ENCODE measurements around the gene RAB25. TPM values are rescaled to one million over a fixed set of nuclear protein-coding genes. Genes with fewer than 3 reads are reported as not detected.

Gene RAB25
- total and polyA plus RNA-seq, 2 of the 13 experiments (the other 11 are each of a cell fraction or from before 2014, with no cell fraction given): 0.20 to 0.22 TPM

GRCh38 chr1:156054500-156055280 is 6.3 kb upstream of the RAB25 start, which contains the start of gene LAMTOR2 (continued):
- TF ChIP-seq ZNF407 (CRISPR knock-in tag; IDR thresholded peaks at IDR 0.05; ENCODE audit: not compliant biosample characterization) (no peak), JDP2 (CRISPR knock-in tag; IDR thresholded peaks at IDR 0.05; ENCODE audit: borderline replicate concordance) (no peak), TEAD3 (CRISPR knock-in tag; optimal IDR thresholded peaks at IDR 0.05; ENCODE audit: borderline replicate concordance) (peak; percentile 52), TGIF2 (CRISPR knock-in tag; IDR thresholded peaks at IDR 0.05) (no peak; the same call in none of the 2 replicates), ZNF766 (CRISPR knock-in tag; IDR thresholded peaks at IDR 0.05; ENCODE audit: borderline replicate concordance) (no peak; the same call in 1 of the 2 replicates), ZNF580 (CRISPR knock-in tag; IDR thresholded peaks at IDR 0.05; ENCODE audit: borderline replicate concordance, low read depth) (peak; percentile 60; the same call in 1 of the 2 replicates), RNF219 (CRISPR knock-in tag; IDR thresholded peaks at IDR 0.05) (0 out of 2 replicates have a peak, but pooled peaks have one; percentile 30), ZNF879 (CRISPR knock-in tag; IDR thresholded peaks at IDR 0.05) (no peak), ZNF790 (CRISPR knock-in tag; IDR thresholded peaks at IDR 0.05; ENCODE audit: borderline replicate concordance) (no peak), HDAC2 (CRISPR knock-in tag; IDR thresholded peaks at IDR 0.05) (0 out of 2 replicates have a peak, but pooled peaks have one; percentile 42), ZNF263 (CRISPR knock-in tag; IDR thresholded peaks at IDR 0.05) (peak; percentile 73), ZNF563 (CRISPR knock-in tag; IDR thresholded peaks at IDR 0.05) (peak; percentile 32; the same call in 1 of the 2 replicates), ZNF724P (CRISPR knock-in tag; IDR thresholded peaks at IDR 0.05; ENCODE audit: borderline replicate concordance) (peak; percentile 51; the same call in 1 of the 2 replicates), THRA (CRISPR knock-in tag; IDR thresholded peaks at IDR 0.05; ENCODE audit: borderline replicate concordance) (peak; percentile 49; the same call in 1 of the 2 replicates), ZNF7 (CRISPR knock-in tag; IDR thresholded peaks at IDR 0.05) (no peak), ZNF674 (CRISPR knock-in tag; IDR thresholded peaks at IDR 0.05; ENCODE audit: low read depth) (no peak), KLF6 (CRISPR knock-in tag; IDR thresholded peaks at IDR 0.05) (no peak)
